Loucy (cell line): ENCODE measurements around the gene ABCA7.
"Not testable (repeated sequence)": the region's sequence is repeated elsewhere in the genome, so short reads cannot be mapped to it uniquely, and the experiment has no call there.

Experiments used
- H2AFZ ChIP-seq: fragments of 200-600 bp; sonication (generic); 2 replicates; pipeline ENCODE4 v1.6.0; 2016; ENCODE audit warnings: antibody characterized with exemption, mild to moderate bottlenecking, low read length, moderate library complexity
- H3F3A ChIP-seq: fragments of 200-600 bp; 2 replicates; pipeline ENCODE4 v1.6.0; 2016; ENCODE audit warnings: antibody characterized with exemption, low read depth, mild to moderate bottlenecking
- H3K27me3 ChIP-seq: fragments of 200-600 bp; sonication (generic); 2 replicates; pipeline ENCODE4 v1.6.1; 2014; ENCODE audit warnings: low read length, mild to moderate bottlenecking; ENCODE audit not compliant: insufficient read depth, poor library complexity, severe bottlenecking
- H3K36me3 ChIP-seq: fragments of 200-600 bp; sonication (generic); 2 replicates; pipeline ENCODE4 v1.6.1; 2016; ENCODE audit warnings: low read length; ENCODE audit not compliant: insufficient read depth
- H3K4me1 ChIP-seq: fragments of 200-600 bp; sonication (generic); 2 replicates; pipeline ENCODE4 v1.5.1; 2014; ENCODE audit warnings: low read length, mild to moderate bottlenecking; ENCODE audit not compliant: insufficient read depth, poor library complexity, severe bottlenecking
- H3K4me2 ChIP-seq: fragments of 200-600 bp; sonication (generic); 2 replicates; pipeline ENCODE4 v1.6.0; 2014; ENCODE audit warnings: antibody characterized with exemption, low read length, low read depth, mild to moderate bottlenecking; ENCODE audit not compliant: poor library complexity, severe bottlenecking
- H3K4me3 ChIP-seq: fragments of 200-600 bp; sonication (generic); 2 replicates; pipeline ENCODE4 v1.5.1; 2014; ENCODE audit warnings: low read length, mild to moderate bottlenecking, mixed read lengths; ENCODE audit not compliant: poor library complexity, severe bottlenecking
- H3K79me2 ChIP-seq: fragments of 200-600 bp; sonication (generic); 2 replicates; pipeline ENCODE4 v1.6.1; 2014; ENCODE audit warnings: low read length; ENCODE audit not compliant: insufficient read depth
- H3K9ac ChIP-seq: fragments of 200-600 bp; sonication (generic); 2 replicates; pipeline ENCODE4 v1.6.0; 2014; ENCODE audit warnings: mild to moderate bottlenecking, low read depth, low read length, moderate library complexity; ENCODE audit not compliant: poor library complexity, severe bottlenecking
- H3K9me2 ChIP-seq: fragments of 200-600 bp; sonication (generic); replicated peaks from 2 replicates; pipeline ENCODE4 v1.6.1; 2016; ENCODE audit warnings: low read depth, low read length, mixed read lengths
- H3K9me3 ChIP-seq: fragments of 200-600 bp; sonication (generic); 2 replicates; pipeline ENCODE4 v1.6.1; 2014; ENCODE audit warnings: mild to moderate bottlenecking, antibody characterized with exemption, low read length, low read depth; ENCODE audit not compliant: insufficient read depth
- H4K20me1 ChIP-seq: fragments of 200-600 bp; sonication (generic); 2 replicates; pipeline ENCODE4 v1.6.0; 2014; ENCODE audit warnings: antibody characterized with exemption, low read length, mild to moderate bottlenecking; ENCODE audit not compliant: insufficient read depth, poor library complexity, severe bottlenecking
- EZH2phosphoT487 ChIP-seq: fragments of 200-600 bp; IDR thresholded peaks from 2 replicates; pipeline ENCODE4 v1.6.1; 2018; ENCODE audit warnings: antibody characterized with exemption, mild to moderate bottlenecking, moderate library complexity, borderline replicate concordance
- TF ChIP-seq, protein P1 (sequence below): fragments of 200-600 bp; sonication (generic); conservative IDR thresholded peaks from 2 replicates; pipeline ENCODE4 v1.5.1; 2014; ENCODE audit warnings: mild to moderate bottlenecking, antibody characterized with exemption, low read length

Gene ABCA7

DNA sequence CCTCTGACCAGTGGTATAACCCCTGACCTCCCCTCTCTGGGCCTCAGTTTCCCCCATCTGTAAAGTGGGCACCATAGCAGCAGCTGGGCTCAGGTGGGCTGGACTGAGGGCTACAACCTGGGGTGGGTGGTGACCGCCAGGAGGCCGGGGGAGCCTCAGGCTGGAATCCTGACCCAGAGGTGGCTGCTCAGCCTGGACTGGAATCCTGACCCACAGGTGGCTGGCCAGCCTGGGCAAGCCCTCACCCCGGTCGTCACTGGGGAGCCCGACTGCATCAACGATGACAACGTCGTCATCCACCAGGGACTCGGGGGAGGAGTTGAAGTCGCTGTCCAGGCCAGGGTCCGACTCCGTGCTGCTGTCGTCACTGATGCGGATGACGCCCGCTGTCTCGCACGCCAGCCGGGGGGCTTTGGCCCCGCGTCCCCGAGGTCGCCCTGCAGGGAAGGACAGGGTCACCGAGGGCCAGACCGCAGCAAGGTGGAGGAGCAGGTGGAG is 74.1 kb downstream of the ABCA7 start:
- Histone ChIP-seq H3K4me1 (no peaks in the 10 kb centered on the region), H2AFZ (no peak overlapping the region), H4K20me1 (no peaks in the 10 kb centered on the region), H3K9me2 (no peaks in the 10 kb centered on the region), H3F3A (no peaks in the 10 kb centered on the region), H3K27me3 (no peaks in the 10 kb centered on the region), H3K4me3 (no peak overlapping the region), H3K9ac (no peak overlapping the region), H3K79me2 (no peaks in the 10 kb centered on the region), H3K9me3 (no peaks in the 10 kb centered on the region), H3K4me2 (no peak overlapping the region), H3K36me3 (peaks cover 27% of the 10 kb centered on the region; the same call in 1 of the 2 replicates)
- TF ChIP-seq, protein P1, sequence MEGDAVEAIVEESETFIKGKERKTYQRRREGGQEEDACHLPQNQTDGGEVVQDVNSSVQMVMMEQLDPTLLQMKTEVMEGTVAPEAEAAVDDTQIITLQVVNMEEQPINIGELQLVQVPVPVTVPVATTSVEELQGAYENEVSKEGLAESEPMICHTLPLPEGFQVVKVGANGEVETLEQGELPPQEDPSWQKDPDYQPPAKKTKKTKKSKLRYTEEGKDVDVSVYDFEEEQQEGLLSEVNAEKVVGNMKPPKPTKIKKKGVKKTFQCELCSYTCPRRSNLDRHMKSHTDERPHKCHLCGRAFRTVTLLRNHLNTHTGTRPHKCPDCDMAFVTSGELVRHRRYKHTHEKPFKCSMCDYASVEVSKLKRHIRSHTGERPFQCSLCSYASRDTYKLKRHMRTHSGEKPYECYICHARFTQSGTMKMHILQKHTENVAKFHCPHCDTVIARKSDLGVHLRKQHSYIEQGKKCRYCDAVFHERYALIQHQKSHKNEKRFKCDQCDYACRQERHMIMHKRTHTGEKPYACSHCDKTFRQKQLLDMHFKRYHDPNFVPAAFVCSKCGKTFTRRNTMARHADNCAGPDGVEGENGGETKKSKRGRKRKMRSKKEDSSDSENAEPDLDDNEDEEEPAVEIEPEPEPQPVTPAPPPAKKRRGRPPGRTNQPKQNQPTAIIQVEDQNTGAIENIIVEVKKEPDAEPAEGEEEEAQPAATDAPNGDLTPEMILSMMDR = no peak
- TF ChIP-seq EZH2phosphoT487 = no peak

DNA sequence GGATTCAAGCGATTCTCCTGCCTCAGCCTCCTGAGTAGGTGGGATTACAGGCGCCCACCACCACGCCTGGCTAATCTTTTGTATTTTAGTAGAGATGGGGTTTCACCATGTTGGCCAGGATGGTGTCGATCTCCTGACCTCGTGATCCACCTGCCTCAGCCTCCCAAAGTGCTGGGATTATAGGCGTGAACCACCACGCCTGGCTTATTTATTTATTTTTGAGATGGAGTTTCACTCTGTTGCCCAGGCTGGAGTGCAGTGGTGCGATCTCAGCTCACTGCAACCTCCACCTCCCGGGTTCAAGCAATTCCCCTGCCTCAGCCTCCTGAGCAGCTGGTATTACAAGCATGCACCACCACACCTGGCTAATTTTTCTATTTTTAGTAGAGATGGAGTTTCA is 74.8 kb downstream of the ABCA7 start:
- not testable (repeated sequence) for H3K9me3 ChIP-seq, H3K4me2 ChIP-seq, H2AFZ ChIP-seq, H3K9ac ChIP-seq, H3K9me2 ChIP-seq, H3K4me1 ChIP-seq, H3F3A ChIP-seq, H3K79me2 ChIP-seq, H4K20me1 ChIP-seq, H3K27me3 ChIP-seq, H3K4me3 ChIP-seq
- peaks cover 31% of the 10 kb centered on the region; the same call in 1 of the 2 replicates for H3K36me3 ChIP-seq
